GM23338 (cell line): Measurements from ENCODE around the gene NKRF. TPM values are rescaled to one million over a fixed set of nuclear protein-coding genes. Genes with fewer than 3 reads are reported as not detected.

Experiments
- ATAC-seq: fragments of 200-7000 bp; cut with Tn5 transposase; 3 replicates; pipeline ENCODE4 v1.9.1; 2020
- DNase-seq: peaks from one replicate; pipeline ENCODE4 v3.0.0-alpha.2; 2015; ENCODE audit warnings: low spot score
- H2AFZ ChIP-seq: fragments of 200-600 bp; sonication (generic); 2 replicates; pipeline ENCODE4 v1.8.0; 2016; ENCODE audit warnings: antibody characterized with exemption, mild to moderate bottlenecking, moderate library complexity
- H3F3A ChIP-seq: fragments of 200-600 bp; sonication (generic); replicated peaks from 2 replicates; pipeline ENCODE4 v1.8.0; 2017; ENCODE audit warnings: antibody characterized with exemption, mixed run types, low read depth
- H3K27ac ChIP-seq: fragments of 200-600 bp; sonication (generic); 2 replicates; pipeline ENCODE4 v1.6.1; 2016; ENCODE audit warnings: low read depth
- H3K27me3 ChIP-seq: fragments of 200-600 bp; sonication (generic); 2 replicates; pipeline ENCODE4 v1.8.0; 2016; ENCODE audit warnings: mild to moderate bottlenecking, mixed run types, moderate library complexity; ENCODE audit not compliant: insufficient read depth
- H3K36me3 ChIP-seq: fragments of 200-600 bp; sonication (generic); 2 replicates; pipeline ENCODE4 v1.8.0; 2016; ENCODE audit warnings: mild to moderate bottlenecking; ENCODE audit not compliant: insufficient read depth
- H3K4me1 ChIP-seq: fragments of 200-600 bp; sonication (generic); 2 replicates; pipeline ENCODE4 v1.8.0; 2016; ENCODE audit warnings: mild to moderate bottlenecking, moderate library complexity; ENCODE audit not compliant: insufficient read depth
- H3K4me2 ChIP-seq: fragments of 200-600 bp; sonication (generic); 2 replicates; pipeline ENCODE4 v1.7.1; 2017; ENCODE audit warnings: mixed run types
- H3K4me3 ChIP-seq: fragments of 200-600 bp; sonication (generic); 2 replicates; pipeline ENCODE4 v1.6.1; 2016; ENCODE audit warnings: mixed run types
- H3K79me2 ChIP-seq: fragments of 200-600 bp; sonication (generic); replicated peaks from 2 replicates; pipeline ENCODE4 v1.8.0; 2017; ENCODE audit warnings: mild to moderate bottlenecking; ENCODE audit not compliant: insufficient read depth
- H3K9me2 ChIP-seq: fragments of 200-600 bp; sonication (generic); 2 replicates; pipeline ENCODE4 v1.8.0; 2017; ENCODE audit not compliant: insufficient read depth
- H4K20me1 ChIP-seq: fragments of 200-600 bp; sonication (generic); replicated peaks from 2 replicates; pipeline ENCODE4 v1.8.0; 2017; ENCODE audit warnings: mild to moderate bottlenecking; ENCODE audit not compliant: insufficient read depth
- H3K27ac Mint-ChIP-seq: 2 replicates; pipeline ENCODE4 v1.8.0; 2020; ENCODE audit warnings: inconsistent platforms, mild to moderate bottlenecking, moderate library complexity, mixed read lengths
- H3K27me3 Mint-ChIP-seq: 3 replicates; pipeline ENCODE4 v1.8.0; 2022; ENCODE audit warnings: low read depth, mild to moderate bottlenecking, moderate library complexity, mixed read lengths, inconsistent platforms; ENCODE audit not compliant: insufficient read depth, poor library complexity
- H3K36me3 Mint-ChIP-seq: 3 replicates; pipeline ENCODE4 v1.8.0; 2021; ENCODE audit warnings: low read depth, mild to moderate bottlenecking, inconsistent platforms, moderate library complexity, mixed read lengths
- H3K4me1 Mint-ChIP-seq: 3 replicates; pipeline ENCODE4 v1.8.0; 2020; ENCODE audit warnings: mild to moderate bottlenecking, inconsistent platforms, mixed read lengths
- H3K4me3 Mint-ChIP-seq: 3 replicates; pipeline ENCODE4 v1.8.0; 2021; ENCODE audit warnings: moderate library complexity, mild to moderate bottlenecking, inconsistent platforms, mixed read lengths
- H3K9me3 Mint-ChIP-seq: 3 replicates; pipeline ENCODE4 v1.8.0; 2020; ENCODE audit warnings: moderate library complexity, mild to moderate bottlenecking, inconsistent platforms, mixed read lengths
- EZH2 ChIP-seq: fragments of 200-600 bp; sonication (generic); IDR thresholded peaks from one replicate; pipeline ENCODE4 v1.8.0; 2017; ENCODE audit warnings: antibody characterized with exemption, mild to moderate bottlenecking, low read depth; ENCODE audit not compliant: unreplicated experiment
- EZH2phosphoT487 ChIP-seq: fragments of 200-600 bp; sonication (generic); IDR thresholded peaks from one replicate; pipeline ENCODE4 v1.8.1; 2018; ENCODE audit warnings: antibody characterized with exemption; ENCODE audit not compliant: unreplicated experiment
- POLR2AphosphoS5 ChIP-seq: IDR thresholded peaks from 2 replicates; pipeline ENCODE4 v1.6.1; 2016; ENCODE audit warnings: antibody characterized with exemption, low read depth
- REST ChIP-seq: IDR thresholded peaks from one replicate; pipeline ENCODE4 v1.6.1; 2018; ENCODE audit warnings: antibody characterized with exemption; ENCODE audit not compliant: unreplicated experiment
- STAT1 ChIP-seq: IDR thresholded peaks from one replicate; pipeline ENCODE4 v1.6.1; 2016; ENCODE audit warnings: antibody characterized with exemption; ENCODE audit not compliant: unreplicated experiment
- ZNF331 ChIP-seq: fragments of 250-450 bp; sonication (Bioruptor Pico); IDR thresholded peaks from 2 replicates; pipeline ENCODE4 v1.5.0; 2020; ENCODE audit warnings: low read depth, mild to moderate bottlenecking, moderate library complexity
- ZNF462 ChIP-seq: fragments of 250-450 bp; sonication (Bioruptor Pico); IDR thresholded peaks from 2 replicates; pipeline ENCODE4 v1.5.0; 2020; ENCODE audit warnings: mild to moderate bottlenecking, moderate library complexity
- polyA plus RNA-seq: library from polyadenylated mRNA; unstranded; fragments of >200 nt; fragmentation: Nextera tagmentation; extraction: Ambion mirVana; gene quantifications from 2 replicates; pipeline ENCODE4 v1.2.1, GENCODE V29; 2016
- total RNA-seq: library from RNA; depleted of rRNA; stranded (reverse); fragments of >200 nt; shearing (Covaris generic); gene quantifications from 2 replicates; pipeline ENCODE4 v1.2.3, GENCODE V29; 2014
- TF ChIP-seq, protein P1 (sequence below), 2 experiments: fragments of 200-600 bp in 1 of 2; sonication (generic) in 1 of 2; conservative IDR thresholded peaks; 2 replicates each; pipeline versions ENCODE4 v1.5.1 to v1.6.1; 2016 to 2017; ENCODE audit warnings: antibody characterized with exemption in 2 of 2, low read depth in 2 of 2, mild to moderate bottlenecking in 2 of 2, moderate library complexity in 1 of 2

NKRF gene
- total and polyA plus RNA-seq, 2 experiments from 2014 or later: 6.8 to 11.6 TPM

DNA sequence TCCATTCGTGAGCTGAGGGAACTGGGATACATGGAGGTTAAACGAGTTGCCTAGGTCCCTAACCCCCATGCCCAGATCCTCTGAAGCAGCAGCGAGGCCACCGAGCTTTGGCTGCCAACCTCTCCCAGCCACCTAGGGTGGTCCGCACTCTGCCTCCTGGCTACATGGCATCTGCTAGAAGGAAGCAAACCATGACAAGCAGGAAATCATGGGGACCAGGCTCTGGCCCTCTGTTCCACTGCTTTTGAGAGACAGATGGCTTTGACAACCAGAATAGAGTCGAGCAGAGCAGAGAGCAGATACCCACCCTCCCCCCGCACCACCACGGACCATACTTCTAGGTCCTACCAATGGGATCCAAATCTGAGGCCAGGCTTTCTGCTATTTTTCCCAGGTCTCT, 37.5 kb upstream of the NKRF start (continued):
- TF ChIP-seq ZNF462 (CRISPR knock-in tag) (no peak), EZH2phosphoT487 (no peak), STAT1 (no peak), POLR2AphosphoS5 (no peak), EZH2 (no peak), ZNF331 (CRISPR knock-in tag) (no peak)
- TF ChIP-seq, protein P1, sequence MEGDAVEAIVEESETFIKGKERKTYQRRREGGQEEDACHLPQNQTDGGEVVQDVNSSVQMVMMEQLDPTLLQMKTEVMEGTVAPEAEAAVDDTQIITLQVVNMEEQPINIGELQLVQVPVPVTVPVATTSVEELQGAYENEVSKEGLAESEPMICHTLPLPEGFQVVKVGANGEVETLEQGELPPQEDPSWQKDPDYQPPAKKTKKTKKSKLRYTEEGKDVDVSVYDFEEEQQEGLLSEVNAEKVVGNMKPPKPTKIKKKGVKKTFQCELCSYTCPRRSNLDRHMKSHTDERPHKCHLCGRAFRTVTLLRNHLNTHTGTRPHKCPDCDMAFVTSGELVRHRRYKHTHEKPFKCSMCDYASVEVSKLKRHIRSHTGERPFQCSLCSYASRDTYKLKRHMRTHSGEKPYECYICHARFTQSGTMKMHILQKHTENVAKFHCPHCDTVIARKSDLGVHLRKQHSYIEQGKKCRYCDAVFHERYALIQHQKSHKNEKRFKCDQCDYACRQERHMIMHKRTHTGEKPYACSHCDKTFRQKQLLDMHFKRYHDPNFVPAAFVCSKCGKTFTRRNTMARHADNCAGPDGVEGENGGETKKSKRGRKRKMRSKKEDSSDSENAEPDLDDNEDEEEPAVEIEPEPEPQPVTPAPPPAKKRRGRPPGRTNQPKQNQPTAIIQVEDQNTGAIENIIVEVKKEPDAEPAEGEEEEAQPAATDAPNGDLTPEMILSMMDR (conservative IDR thresholded peaks at IDR 0.05; ENCODE audit: low read depth in 2 of 2): no peak

- peaks cover 12% of the 10 kb centered on the region for H3K36me3 Mint-ChIP-seq
- Histone ChIP-seq H3K27ac (no peak overlapping the region), H3K36me3 (no peaks in the 10 kb centered on the region), H3K4me3 (no peak overlapping the region), H3K4me1 (no peaks in the 10 kb centered on the region), H3F3A (no peaks in the 10 kb centered on the region), H3K79me2 (no peaks in the 10 kb centered on the region), H3K27me3 (no peaks in the 10 kb centered on the region), H3K9me2 (no peaks in the 10 kb centered on the region), H4K20me1 (no peaks in the 10 kb centered on the region), H3K4me2 (no peak overlapping the region), H2AFZ (no peak overlapping the region)
- DNase-seq (no peak), ATAC-seq (no peak)
- no peak overlapping the region for H3K4me3 Mint-ChIP-seq
- H3K9me3 Mint-ChIP-seq: no peaks in the 10 kb centered on the region
- H3K4me1 Mint-ChIP-seq: peaks cover 8% of the 10 kb centered on the region; the same call in 2 of the 3 replicates
- H3K27ac Mint-ChIP-seq: no peak overlapping the region
- H3K27me3 Mint-ChIP-seq: peaks cover 6% of the 10 kb centered on the region
- TF ChIP-seq POLR2AphosphoS5: no peak
- TF ChIP-seq REST: no peak
Measured at GRCh38 chrX:119640731-119641170, 34.5 kb upstream of the NKRF start.
